Measurements from ENCODE around the gene BGLAP.

- TF ChIP-seq EZH2phosphoT487 (IDR thresholded peaks at IDR 0.05; ENCODE audit: insufficient read depth, low read depth) (no peak), EZH2 (IDR thresholded peaks at IDR 0.05; ENCODE audit: insufficient read depth, poor library complexity, severe bottlenecking) (no peak)
Observed at GRCh38 chr1:156251527-156251926, 9.5 kb downstream of the BGLAP start.
